Subcutaneous abdominal adipose tissue (tissue), 5 donors: ENCODE measurements around the gene CDK5RAP1.

Experiments
- H3K27ac ChIP-seq: one replicate; pipeline ENCODE4 v1.7.0; 2013; ENCODE audit warnings: low read depth, mild to moderate bottlenecking, inconsistent platforms, low read length, moderate library complexity
- H3K27me3 ChIP-seq, 5 donors: one replicate each; pipeline ENCODE4 v1.7.0; 2013; ENCODE audit warnings: low read length in 5 of 5, inconsistent platforms in 1 of 5; ENCODE audit not compliant: control insufficient read depth in 5 of 5, insufficient read depth in 4 of 5
- H3K36me3 ChIP-seq, 5 donors: one replicate each; pipeline ENCODE4 v1.7.0; 2013; ENCODE audit warnings: low read length in 5 of 5; ENCODE audit not compliant: control insufficient read depth in 5 of 5, insufficient read depth in 5 of 5
- H3K4me1 ChIP-seq, 5 donors: one replicate each; pipeline ENCODE4 v1.7.0; 2013; ENCODE audit warnings: low read length in 5 of 5, mild to moderate bottlenecking in 3 of 5, moderate library complexity in 1 of 5; ENCODE audit not compliant: control insufficient read depth in 5 of 5, insufficient read depth in 5 of 5
- H3K4me3 ChIP-seq, 5 donors: one replicate each; pipeline ENCODE4 v1.7.0; 2013; ENCODE audit warnings: low read length in 5 of 5, low read depth in 1 of 5
- H3K9ac ChIP-seq, 5 donors: one replicate each; pipeline ENCODE4 v1.7.0; 2013; ENCODE audit warnings: low read length in 5 of 5, mild to moderate bottlenecking in 4 of 5, moderate library complexity in 3 of 5
- H3K9me3 ChIP-seq, 5 donors: one replicate each; pipeline ENCODE4 v1.7.0; 2013; ENCODE audit warnings: low read length in 5 of 5; ENCODE audit not compliant: control insufficient read depth in 5 of 5
- donor health status: healthy.
- donor health status: healthy.
- donor health status: healthy.
- donor health status: healthy.
- donor health status: healthy.

The CDK5RAP1 gene

GRCh38 chr20:33418033-33418432 is 16.7 kb upstream of the CDK5RAP1 start:
- peaks cover 0 to 17% (median 7%) of the 10 kb centered on the region in 5 donors for H3K4me1 ChIP-seq
- H3K36me3 ChIP-seq, result peaks cover 0 to 15% (median 8%) of the 10 kb centered on the region in 5 donors
- H3K27ac ChIP-seq, result no peak overlapping the region
- H3K27me3 ChIP-seq, result no peaks in the 10 kb centered on the region
- H3K9ac ChIP-seq, result no peak overlapping the region
- no peak overlapping the region for H3K4me3 ChIP-seq
- H3K9me3 ChIP-seq, result no peaks in the 10 kb centered on the region

DNA sequence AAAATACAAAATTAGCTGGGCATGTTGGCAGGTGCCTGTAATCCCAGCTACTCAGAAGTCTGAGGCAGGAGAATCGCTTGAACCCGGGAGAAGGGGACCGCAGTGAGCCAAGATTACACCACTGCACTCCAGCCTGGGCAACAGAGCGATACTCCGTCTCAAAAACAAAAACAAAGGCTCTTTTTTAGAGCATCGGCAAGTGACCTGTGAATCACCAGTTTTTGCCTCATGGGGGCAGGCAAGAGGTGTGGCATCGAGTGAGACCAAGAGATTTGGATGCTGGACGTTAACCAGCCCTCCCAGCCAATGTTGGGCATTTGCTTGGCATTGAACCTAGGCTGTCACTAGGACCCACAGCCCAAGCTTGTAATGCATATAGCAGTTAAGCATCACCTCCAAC is 14.6 kb upstream of the CDK5RAP1 start:
- no peaks in the 10 kb centered on the region for H3K9me3 ChIP-seq
- H3K9ac ChIP-seq, result no peak overlapping the region
- peaks cover 8 to 33% (median 23%) of the 10 kb centered on the region in 5 donors for H3K36me3 ChIP-seq
- no peaks in the 10 kb centered on the region for H3K27me3 ChIP-seq
- H3K4me1 ChIP-seq, result peaks cover 0 to 11% (median 0%) of the 10 kb centered on the region in 5 donors
- no peak overlapping the region for H3K27ac ChIP-seq
- no peak overlapping the region for H3K4me3 ChIP-seq

DNA sequence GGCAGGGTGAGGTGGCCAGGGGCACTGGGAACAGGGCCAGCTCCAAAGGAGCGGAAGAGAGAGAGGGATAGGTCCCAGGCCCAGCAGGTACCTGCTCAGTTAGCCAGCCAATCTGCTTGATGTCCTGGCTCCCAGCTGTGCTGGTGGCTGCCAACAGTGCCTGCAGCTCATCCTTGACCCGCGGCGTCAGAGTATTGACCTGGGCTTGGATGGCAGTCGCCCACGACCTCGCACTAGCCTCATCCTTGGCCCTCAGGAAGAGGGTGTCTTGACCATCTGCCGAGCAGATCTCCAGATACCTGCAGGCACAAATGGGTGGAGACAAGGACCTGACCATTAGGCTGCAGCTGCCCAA is 11.1 kb upstream of the CDK5RAP1 start:
- Histone ChIP-seq H3K9ac (no peak overlapping the region), H3K36me3 (peaks cover 8 to 58% (median 50%) of the 10 kb centered on the region in 5 donors), H3K27ac (no peak overlapping the region)

DNA sequence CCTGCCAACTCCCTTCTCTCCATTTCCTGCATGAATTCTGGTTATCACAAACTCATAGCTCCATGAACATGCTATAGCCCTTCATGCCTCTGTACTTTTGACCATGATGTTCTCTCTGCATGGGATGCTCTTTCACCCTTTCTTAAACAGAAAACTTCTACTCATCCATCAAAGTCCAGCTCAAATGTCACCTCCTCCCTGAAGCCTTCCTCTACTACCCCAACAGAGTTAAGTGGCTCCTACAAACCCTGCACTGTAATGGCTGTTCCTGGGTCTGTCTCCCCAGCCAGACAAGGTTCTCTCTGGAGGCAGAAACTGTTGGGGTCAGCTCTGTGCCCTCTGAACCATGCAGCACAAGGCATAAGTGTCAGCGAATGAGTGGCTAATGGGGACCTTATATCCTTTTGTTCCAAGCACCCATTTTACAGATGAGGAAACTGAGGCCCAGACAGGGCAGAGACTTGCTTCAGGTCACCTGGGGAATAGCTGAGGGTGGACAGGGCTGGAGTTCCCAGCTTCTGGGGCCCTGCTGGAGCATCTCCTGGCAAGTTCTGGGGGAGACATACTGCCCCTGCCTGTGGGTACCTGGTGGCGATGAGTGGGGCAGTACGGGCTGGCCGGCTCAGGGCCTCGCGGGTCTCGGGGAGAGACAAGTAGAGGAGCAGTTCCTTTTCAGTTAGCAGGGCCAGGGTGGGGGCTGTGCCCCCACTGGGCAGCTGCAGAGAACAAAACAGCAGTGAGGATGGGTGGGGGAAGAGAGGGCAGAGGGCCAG is 10.6 kb upstream of the CDK5RAP1 start:
- Histone ChIP-seq H3K27me3 (no peaks in the 10 kb centered on the region), H3K36me3 (peaks cover 8 to 58% (median 51%) of the 10 kb centered on the region in 5 donors), H3K27ac (no peak overlapping the region), H3K4me3 (no peak overlapping the region), H3K4me1 (peaks cover 0 to 6% (median 0%) of the 10 kb centered on the region in 5 donors), H3K9me3 (peaks cover 0 to 3% (median 0%) of the 10 kb centered on the region in 5 donors), H3K9ac (no peak overlapping the region)

More for the DNA sequence above, 11.1 kb upstream of the CDK5RAP1 start:
- no peaks in the 10 kb centered on the region for H3K27me3 ChIP-seq
- H3K9me3 ChIP-seq, result peaks cover 0 to 1% (median 0%) of the 10 kb centered on the region in 5 donors
- H3K4me1 ChIP-seq, result peaks cover 0 to 6% (median 0%) of the 10 kb centered on the region in 5 donors
- H3K4me3 ChIP-seq, result no peak overlapping the region

DNA sequence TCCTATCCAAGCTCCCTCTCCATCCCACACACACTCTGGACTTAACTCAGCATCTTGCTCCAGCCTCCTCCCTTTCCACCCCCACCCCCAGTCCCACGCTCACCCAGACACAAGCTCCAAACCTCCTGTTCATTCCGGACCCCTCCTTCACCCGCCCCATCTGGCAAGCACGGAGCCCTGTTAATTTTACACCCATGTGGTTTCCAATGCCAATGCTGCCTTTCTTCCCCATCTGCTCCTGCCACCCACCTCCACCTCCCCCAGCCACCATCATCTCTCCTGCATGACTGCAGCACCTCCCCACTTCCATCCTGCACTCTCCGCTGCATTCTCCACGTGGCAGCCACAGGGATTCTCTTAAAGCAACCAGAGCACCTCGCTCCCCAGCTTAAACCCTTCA is 9.9 kb upstream of the CDK5RAP1 start:
- peaks cover 0 to 6% (median 0%) of the 10 kb centered on the region in 5 donors for H3K4me1 ChIP-seq
- no peaks in the 10 kb centered on the region for H3K27me3 ChIP-seq
- no peak overlapping the region for H3K4me3 ChIP-seq
- no peak overlapping the region for H3K9ac ChIP-seq
- peaks cover 0 to 3% (median 0%) of the 10 kb centered on the region in 5 donors for H3K9me3 ChIP-seq
- peaks cover 8 to 60% (median 51%) of the 10 kb centered on the region in 5 donors for H3K36me3 ChIP-seq
- no peak overlapping the region for H3K27ac ChIP-seq

- Histone ChIP-seq H3K9me3 (peaks cover 0 to 3% (median 0%) of the 10 kb centered on the region in 5 donors), H3K27me3 (no peaks in the 10 kb centered on the region), H3K27ac (no peak overlapping the region), H3K4me1 (no peaks in the 10 kb centered on the region), H3K36me3 (peaks cover 8 to 60% (median 52%) of the 10 kb centered on the region in 5 donors), H3K4me3 (no peak overlapping the region), H3K9ac (no peak overlapping the region)
These were observed 8.9 kb upstream of the CDK5RAP1 start for GRCh38 chr20:33410081-33410742.

DNA sequence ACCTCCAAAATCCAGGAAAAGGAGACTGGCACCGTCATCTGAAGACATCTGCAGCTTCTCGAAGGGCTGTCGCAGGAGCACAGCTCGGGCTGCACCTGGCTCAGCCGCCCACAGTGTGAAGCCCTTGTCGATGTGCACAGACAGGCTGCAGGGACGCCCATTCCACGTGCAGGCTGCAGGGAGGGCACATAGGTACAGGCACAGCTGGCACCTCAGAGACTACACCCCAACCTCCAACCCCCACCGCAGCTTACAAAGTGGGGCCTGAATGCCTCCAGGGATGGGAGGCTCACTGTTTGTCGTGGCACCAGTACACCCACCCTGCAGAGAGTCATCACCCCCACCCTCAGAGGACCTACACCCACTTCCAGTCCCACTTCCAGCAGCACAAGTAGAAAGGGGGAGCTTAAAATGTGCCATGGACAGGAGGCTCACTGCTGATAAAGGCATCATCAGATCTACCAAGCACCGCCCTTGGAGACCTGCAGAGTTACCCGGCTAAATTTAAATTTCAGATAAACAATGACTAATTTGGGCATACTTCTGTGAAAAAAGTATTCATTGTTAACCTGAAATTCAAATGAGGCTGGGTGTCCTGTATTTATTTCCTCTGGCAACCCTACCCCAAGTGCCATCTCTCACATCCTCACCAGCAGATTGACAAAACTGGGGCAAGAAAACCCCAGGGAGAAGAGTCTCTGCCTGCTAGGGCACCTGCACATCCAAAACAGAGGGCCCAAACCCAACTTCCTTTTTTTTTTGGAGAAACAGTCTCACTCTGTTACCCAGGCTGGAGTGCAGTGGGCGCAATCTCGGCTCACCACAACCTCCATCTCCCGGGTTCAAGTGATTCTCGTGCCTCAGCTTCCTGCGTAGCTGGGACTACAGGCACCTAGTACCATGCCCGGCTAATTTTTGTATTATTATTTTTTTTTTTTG is 7.7 kb upstream of the CDK5RAP1 start:
- Histone ChIP-seq H3K9me3 (peaks cover 0 to 3% (median 0%) of the 10 kb centered on the region in 5 donors), H3K4me3 (no peak overlapping the region), H3K27ac (no peak overlapping the region), H3K4me1 (no peaks in the 10 kb centered on the region), H3K36me3 (peaks cover 2 to 59% (median 47%) of the 10 kb centered on the region in 5 donors), H3K27me3 (no peaks in the 10 kb centered on the region), H3K9ac (no peak overlapping the region)

DNA sequence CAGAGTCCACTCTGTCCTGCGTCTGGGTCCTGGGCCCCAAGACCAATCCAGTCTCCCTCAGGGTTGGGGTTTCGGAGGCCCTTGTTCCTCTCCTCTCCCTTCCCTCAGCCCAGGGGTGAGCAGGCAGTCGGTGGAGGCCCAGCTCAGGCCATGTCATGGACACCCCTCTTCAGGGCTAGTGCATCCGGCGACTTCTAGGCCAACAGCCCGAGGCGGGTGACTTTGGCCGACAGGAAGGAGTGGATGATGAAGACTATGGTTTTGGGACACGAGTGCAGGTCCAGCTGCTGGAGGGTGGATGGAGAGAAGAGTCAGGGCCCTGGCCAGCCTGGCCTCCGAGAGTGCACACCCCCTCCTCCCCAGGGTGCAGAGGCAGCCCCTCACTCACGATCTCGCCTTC is 7.0 kb upstream of the CDK5RAP1 start:
- Histone ChIP-seq H3K9me3 (peaks cover 0 to 3% (median 0%) of the 10 kb centered on the region in 5 donors), H3K36me3 (peaks cover 2 to 59% (median 47%) of the 10 kb centered on the region in 5 donors), H3K4me3 (no peak overlapping the region), H3K27ac (no peak overlapping the region), H3K9ac (no peak overlapping the region), H3K4me1 (no peaks in the 10 kb centered on the region), H3K27me3 (no peaks in the 10 kb centered on the region)

DNA sequence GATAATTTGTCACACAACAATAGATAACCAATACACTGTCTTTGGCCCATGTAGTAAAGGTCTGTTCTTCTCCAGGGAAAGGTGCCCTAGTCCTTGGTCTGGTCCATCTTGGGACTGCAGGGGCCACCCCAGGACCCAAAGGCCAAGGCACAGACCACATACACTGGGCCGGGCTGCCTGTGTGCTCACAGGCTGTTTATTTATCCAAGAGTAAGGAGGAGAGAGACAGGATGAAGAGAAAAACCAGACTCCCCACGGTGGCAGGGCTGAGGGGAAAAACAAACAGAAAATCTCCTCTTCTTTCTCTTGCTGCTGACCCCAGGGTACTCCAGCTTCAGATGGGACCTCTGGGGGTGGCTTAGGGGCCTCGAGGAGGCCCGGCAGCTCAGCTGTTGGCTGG is 6.5 kb upstream of the CDK5RAP1 start:
- H3K9ac ChIP-seq, result no peak overlapping the region
- H3K27me3 ChIP-seq, result no peaks in the 10 kb centered on the region
- H3K4me3 ChIP-seq, result no peak overlapping the region
- H3K9me3 ChIP-seq, result peaks cover 0 to 3% (median 0%) of the 10 kb centered on the region in 5 donors
- no peak overlapping the region for H3K27ac ChIP-seq
- H3K36me3 ChIP-seq, result peaks cover 2 to 59% (median 47%) of the 10 kb centered on the region in 5 donors
- no peaks in the 10 kb centered on the region for H3K4me1 ChIP-seq
